Spleen (tissue), 7 donors: ENCODE results near the gene RPA3.

ENCODE experiments used
- POLR2A ChIP-seq, 3 donors: fragments of 450-650 bp; IDR thresholded peaks; one replicate each; pipeline ENCODE4 v1.5.1; 2017; ENCODE audit warnings: antibody characterized with exemption in 3 of 3, mild to moderate bottlenecking in 1 of 3
- POLR2AphosphoS5 ChIP-seq, 3 donors: sonication (generic); formaldehyde crosslinking; IDR thresholded peaks; one replicate each; pipeline ENCODE4 v1.5.1; 2017; ENCODE audit warnings: antibody characterized with exemption in 3 of 3
- TF ChIP-seq, protein P1 (sequence below), 11 experiments: fragments of 200-600 bp in 7 of 11; fragments of 450-650 bp in 4 of 11; sonication (generic) in 4 of 11; IDR thresholded peaks in 8 of 11; conservative IDR thresholded peaks in 3 of 11; 1 replicate in 7 of 11; 2 replicates in 4 of 11; pipeline versions ENCODE4 v1.4.0 to v1.8.0; 2016 to 2021; ENCODE audit warnings: antibody characterized with exemption in 11 of 11, inconsistent platforms in 4 of 11, mild to moderate bottlenecking in 1 of 11
- donor health status: DM: no; HTN: no; CAD: no; lungs with moderate emphysema.
- donor health status: DM: no; HTN: no; CAD: no.
- donor health status: DM: no; HTN: no; CAD: no.

DNA sequence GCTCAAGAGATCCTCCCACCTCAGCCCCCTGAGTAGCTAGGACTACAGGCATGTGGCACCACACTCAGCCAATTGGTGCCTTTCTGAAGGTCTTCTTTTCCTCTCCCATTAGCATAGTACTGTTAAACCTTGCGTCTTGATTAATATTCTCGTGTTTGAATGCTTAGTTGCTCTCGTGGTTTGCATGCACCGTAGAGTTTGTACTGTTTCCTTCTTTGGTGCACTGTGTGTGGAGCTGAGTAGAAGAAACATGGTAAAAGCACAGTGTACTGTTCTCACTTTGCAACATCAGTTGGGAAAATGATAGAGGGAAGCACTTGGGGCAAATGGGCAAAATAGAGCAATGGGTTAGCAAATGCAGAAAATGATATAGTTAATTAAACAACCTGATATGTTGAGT lies 27.6 kb upstream of the RPA3 start:
- TF ChIP-seq, protein P1, sequence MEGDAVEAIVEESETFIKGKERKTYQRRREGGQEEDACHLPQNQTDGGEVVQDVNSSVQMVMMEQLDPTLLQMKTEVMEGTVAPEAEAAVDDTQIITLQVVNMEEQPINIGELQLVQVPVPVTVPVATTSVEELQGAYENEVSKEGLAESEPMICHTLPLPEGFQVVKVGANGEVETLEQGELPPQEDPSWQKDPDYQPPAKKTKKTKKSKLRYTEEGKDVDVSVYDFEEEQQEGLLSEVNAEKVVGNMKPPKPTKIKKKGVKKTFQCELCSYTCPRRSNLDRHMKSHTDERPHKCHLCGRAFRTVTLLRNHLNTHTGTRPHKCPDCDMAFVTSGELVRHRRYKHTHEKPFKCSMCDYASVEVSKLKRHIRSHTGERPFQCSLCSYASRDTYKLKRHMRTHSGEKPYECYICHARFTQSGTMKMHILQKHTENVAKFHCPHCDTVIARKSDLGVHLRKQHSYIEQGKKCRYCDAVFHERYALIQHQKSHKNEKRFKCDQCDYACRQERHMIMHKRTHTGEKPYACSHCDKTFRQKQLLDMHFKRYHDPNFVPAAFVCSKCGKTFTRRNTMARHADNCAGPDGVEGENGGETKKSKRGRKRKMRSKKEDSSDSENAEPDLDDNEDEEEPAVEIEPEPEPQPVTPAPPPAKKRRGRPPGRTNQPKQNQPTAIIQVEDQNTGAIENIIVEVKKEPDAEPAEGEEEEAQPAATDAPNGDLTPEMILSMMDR (IDR thresholded peaks at IDR 0.05 in 8 of 11, conservative IDR thresholded peaks at IDR 0.05 in 3 of 11): no peak
- no peak for TF ChIP-seq POLR2A (IDR thresholded peaks at IDR 0.05)
- no peak for TF ChIP-seq POLR2AphosphoS5 (IDR thresholded peaks at IDR 0.05)
